MM.1S (cell line): Measurements from ENCODE around the gene AIRE.

ENCODE experiments used
- EZH2 ChIP-seq: fragments of 300-600 bp; sonication (generic); optimal IDR thresholded peaks from 2 replicates; pipeline ENCODE3; 2017; ENCODE audit warnings: low read depth, mild to moderate bottlenecking, antibody characterized with exemption, low read length, mixed read lengths
- EZH2phosphoT487 ChIP-seq: fragments of 300-600 bp; sonication (generic); IDR thresholded peaks from 2 replicates; pipeline ENCODE4 v1.6.1; 2018; ENCODE audit warnings: antibody characterized with exemption, low read length
- TF ChIP-seq, protein P1 (sequence below): fragments of 300-600 bp; sonication (generic); IDR thresholded peaks from 2 replicates; pipeline ENCODE4 v1.5.1; 2016; ENCODE audit warnings: antibody characterized with exemption, low read length, mixed read lengths

DNA sequence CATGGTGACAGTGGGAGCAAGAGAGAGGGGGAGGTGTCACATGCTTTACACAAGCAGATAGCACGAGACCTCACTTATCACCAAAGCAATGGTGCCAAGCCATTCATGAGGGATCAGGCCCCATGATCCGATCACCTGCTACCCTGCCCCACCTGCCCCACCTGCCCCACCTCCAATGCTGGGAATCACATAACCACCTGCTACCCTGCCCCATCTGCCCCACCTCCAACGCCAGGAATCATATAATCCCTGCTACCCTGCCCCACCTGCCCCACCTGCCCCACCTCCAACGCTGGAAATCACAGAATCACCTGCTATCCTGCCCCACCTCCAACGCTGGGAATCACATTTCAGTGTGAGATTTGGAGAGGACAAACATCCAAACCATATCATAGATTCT lies 10.6 kb upstream of the AIRE start:
- TF ChIP-seq, protein P1, sequence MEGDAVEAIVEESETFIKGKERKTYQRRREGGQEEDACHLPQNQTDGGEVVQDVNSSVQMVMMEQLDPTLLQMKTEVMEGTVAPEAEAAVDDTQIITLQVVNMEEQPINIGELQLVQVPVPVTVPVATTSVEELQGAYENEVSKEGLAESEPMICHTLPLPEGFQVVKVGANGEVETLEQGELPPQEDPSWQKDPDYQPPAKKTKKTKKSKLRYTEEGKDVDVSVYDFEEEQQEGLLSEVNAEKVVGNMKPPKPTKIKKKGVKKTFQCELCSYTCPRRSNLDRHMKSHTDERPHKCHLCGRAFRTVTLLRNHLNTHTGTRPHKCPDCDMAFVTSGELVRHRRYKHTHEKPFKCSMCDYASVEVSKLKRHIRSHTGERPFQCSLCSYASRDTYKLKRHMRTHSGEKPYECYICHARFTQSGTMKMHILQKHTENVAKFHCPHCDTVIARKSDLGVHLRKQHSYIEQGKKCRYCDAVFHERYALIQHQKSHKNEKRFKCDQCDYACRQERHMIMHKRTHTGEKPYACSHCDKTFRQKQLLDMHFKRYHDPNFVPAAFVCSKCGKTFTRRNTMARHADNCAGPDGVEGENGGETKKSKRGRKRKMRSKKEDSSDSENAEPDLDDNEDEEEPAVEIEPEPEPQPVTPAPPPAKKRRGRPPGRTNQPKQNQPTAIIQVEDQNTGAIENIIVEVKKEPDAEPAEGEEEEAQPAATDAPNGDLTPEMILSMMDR, result no peak
- TF ChIP-seq EZH2 (no peak), EZH2phosphoT487 (no peak)
